GM18502 (cell line): ENCODE data around the gene OR2B6.
"Not testable (repeated sequence)": the region's sequence is repeated elsewhere in the genome, so short reads cannot be mapped to it uniquely, and the experiment has no call there.

Experiments
- ATAC-seq: cut with Tn5 transposase; IDR thresholded peaks from one replicate; pipeline ENCODE4 v1.9.1; 2021; ENCODE audit warnings: mild to moderate bottlenecking; ENCODE audit not compliant: unreplicated experiment, poor library complexity

OR2B6 gene

DNA sequence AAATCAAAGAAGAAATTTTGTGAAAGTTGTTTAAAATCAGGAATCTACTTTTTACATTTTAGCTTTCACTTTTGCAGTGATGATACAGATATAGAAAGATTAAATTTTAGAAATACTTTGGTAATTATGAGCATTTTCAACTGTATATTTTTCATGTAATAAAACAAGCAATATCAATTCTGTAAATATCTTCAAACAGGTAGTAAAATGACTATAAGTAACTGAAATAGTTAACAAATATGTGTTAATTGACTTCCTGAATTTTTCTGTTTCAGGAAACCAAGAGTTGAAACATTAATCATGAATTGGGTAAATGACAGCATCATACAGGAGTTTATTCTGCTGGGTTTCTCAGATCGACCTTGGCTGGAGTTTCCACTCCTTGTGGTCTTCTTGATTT, at the start of gene OR2B6:
OR2B6 (plus strand) TSS at position 301 of the 400 bp plus-strand sequence; CDS start at position 301, 0 bp downstream.
- ATAC-seq: no peak

DNA sequence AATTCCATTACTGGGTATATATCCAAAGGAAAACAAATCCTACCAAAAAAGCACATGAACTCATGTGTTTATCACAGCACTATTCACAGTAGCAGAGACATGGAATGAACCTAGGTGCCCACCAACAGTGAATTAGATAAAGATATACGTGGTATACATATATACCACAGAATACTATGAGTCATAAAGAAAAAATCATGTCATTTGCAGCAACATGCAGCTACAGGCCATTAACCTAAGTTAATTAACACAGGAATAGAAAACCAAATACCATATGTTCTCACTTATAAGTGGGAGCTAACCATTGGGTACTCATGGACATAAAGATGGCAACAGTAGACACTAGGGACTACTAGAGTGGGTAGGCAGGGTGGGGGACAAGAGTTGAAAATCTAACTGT, 49.0 kb upstream of the OR2B6 start:
- no peak for ATAC-seq

DNA sequence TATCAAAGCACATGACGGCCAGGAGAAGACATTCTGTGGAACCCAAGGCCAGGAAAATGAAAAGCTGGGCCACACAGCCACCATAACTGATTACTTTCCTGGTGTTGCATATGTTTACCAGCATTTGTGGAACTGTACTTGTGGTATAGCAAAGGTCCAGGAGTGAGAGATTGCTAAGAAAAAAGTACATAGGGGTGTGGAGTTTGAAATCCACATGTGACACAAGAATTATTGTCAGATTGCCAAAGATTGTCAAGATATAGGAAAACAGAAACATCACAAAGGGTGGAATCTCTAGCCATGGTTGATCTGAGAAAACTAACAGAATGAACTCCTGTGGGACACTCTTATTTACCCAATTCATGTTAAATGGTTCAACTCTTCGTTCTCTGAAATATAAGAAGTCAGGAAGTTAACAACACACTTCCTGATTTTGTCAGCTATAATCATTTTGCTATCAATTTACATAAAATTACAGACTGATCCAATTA, 45.0 kb upstream of the OR2B6 start, which contains the start of gene OR2B2:
OR2B2 (minus strand) TSS at position 441 of the 491 bp plus-strand sequence; CDS start at position 364, 77 bp downstream.
- no peak for ATAC-seq

DNA sequence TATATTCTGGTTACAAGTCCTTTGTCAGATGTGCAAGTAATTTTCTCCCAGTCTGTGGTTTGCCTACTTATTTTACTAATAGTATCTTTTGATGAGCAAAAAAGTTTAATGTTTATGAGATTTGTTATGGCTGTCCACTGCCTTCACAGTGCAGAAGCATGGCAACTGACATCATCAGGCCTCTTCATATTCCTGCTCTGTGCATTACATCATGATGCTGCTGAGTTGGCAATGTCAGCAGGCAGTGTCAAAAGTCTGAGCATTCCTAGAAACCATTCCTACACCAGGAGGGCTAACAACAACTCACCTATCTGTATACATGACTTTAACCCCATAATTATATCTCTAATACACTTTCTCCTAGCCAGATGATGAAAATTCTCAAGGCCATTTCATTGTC, 34.1 kb upstream of the OR2B6 start:
- no peak for ATAC-seq

DNA sequence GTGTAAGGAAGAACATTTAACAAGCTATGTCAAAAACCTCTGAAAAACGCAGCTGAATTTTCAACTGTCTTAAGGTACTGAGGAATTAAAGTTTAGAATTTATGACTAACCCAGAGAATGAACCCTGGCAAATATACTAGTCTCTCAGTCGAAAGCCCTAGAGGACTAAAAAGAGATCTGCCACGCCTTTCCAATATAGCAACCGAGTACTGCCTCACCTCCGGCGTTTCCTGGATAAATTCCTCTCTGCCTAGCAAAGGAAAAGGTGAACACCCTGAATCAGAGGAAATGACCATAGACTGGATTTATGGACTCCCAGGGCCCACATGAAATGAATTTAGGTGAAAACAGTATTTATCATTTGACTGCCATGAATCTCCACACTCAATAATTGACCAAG, 32.9 kb upstream of the OR2B6 start:
- no peak for ATAC-seq

DNA sequence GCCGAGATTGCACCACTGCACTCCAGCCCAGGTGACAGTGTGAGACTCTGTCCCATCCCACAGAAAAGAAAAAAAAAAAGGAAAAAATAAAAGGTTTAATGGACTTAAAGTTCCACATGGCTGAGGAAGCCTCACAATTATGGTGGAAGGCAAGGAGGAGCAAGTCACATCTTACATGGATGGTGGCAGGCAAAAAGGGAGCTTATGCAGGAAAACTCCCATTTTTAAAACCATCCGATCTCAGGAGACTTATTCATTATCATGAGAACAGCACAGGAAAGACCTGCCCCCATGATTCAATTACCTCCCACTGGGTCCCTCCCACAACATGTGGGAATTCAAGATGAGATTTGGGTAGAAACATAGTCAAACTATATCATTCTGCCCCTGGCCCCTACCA, 29.0 kb upstream of the OR2B6 start:
- not testable (repeated sequence) for ATAC-seq

DNA sequence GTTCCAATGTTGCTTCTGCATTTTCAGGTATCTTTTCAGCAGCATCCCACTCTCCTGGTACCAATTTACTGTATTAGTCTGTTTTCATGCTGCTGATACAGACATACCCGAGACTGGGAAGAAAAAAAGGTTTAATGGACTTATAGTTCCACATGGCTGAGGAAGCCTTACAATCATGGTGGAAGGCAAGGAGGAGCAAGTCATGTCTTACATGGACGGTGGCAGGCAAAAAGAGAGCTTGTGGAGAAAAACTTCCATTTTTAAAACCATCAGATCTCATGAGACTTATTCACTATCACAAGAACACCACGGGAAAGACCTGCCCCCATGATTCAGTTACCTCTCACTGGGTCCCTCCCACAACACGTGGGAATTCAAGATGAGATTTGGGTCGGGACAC, 27.1 kb upstream of the OR2B6 start:
- not testable (repeated sequence) for ATAC-seq

DNA sequence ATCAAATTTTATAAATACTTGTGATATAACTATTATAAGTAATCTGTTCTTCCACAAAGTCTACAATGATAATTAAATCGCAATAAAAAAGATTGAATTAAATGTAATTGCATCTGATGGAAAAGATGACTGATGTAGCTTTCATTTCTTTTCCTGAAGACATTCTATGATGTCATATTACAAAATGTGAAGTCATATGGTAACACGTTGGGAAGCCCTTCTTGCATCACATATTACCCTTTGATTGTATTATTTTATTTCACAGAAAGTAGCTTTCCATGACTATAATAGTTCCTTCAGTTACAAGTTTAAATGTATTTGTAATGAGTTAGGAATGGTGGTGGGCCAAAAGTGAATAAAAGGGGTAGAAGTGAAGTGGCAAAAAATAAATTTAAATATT, 25.8 kb upstream of the OR2B6 start:
- ATAC-seq: no peak

DNA sequence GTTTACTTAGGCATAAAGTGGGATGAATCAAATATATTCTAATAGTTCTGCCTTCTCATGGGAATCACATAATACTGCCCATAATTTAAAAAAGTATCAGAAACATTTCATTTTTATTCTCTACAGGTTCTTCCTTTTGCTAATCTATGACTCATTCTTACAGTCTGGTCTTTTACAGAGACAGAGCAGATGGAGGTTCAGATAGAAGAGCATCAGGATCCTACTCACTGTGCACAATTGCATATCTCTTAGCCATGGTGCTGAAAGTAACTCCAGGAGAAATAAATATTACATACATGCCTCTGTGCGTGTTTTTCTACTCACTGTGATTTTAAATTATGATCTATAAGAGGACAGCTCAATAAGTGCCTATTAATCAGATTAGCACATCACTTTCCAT, 16.3 kb upstream of the OR2B6 start:
- no peak for ATAC-seq

DNA sequence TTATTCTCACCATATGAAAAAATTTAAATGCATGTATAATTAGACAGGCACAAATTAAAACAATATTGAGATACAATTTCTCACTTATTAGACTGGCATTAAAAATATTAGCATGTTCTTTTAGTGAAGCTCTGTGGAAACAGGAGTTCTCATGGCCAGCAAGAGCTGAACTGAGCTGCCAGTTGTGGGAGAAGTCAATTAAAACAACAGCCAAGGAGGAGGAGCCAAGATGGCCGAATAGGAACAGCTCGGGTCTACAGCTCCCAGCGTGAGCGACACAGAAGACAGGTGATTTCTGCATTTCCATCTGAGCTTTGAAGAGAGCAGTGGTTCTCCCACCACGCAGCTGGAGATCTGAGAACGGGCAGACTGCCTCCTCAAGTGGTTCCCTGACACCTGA, 14.0 kb upstream of the OR2B6 start:
- ATAC-seq: not testable (repeated sequence)

DNA sequence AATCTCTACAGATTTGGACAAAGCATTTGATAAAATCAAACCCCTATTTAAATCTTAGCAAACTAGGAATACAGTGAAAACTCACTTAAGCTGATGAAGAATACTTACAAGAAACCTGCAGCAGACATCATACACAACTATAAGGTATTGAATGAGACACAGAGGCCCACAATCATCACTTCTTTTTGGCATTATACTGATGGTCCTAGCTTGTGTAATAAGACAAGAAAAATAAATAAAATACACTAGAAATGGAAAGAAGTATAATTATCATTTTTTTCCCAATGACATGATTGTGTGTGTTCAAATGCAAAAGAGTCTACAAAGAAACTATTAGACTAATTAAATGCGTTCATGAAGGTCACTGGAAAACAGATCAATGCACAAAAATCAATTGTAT, 8.8 kb upstream of the OR2B6 start:
- no peak for ATAC-seq

DNA sequence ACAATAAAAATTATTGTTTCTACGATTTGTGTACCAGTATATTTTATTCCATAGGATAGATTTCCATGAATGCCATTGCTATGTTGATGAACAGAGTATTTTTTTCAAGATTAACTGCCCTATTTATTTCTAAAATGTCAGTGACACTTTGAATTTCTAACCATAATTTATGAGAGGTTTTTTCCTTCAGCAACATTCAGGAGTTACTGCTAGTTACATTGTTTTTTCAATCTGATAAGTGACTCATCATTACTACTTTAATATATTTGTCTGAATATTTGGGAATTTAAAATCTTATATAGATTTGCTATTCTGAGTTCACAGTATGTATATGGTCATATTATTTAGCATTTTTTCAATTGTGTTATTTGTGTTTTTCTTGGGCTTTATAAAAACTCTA, 6.0 kb upstream of the OR2B6 start:
- ATAC-seq: no peak

DNA sequence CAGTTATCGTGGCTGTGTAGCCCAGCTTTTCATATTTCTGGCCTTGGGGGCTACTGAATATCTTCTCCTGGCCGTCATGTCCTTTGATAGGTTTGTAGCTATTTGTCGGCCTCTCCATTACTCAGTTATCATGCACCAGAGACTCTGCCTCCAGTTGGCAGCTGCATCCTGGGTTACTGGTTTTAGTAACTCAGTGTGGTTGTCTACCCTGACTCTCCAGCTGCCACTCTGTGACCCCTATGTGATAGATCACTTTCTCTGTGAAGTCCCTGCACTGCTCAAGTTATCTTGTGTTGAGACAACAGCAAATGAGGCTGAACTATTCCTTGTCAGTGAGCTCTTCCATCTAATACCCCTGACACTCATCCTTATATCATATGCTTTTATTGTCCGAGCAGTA, 475 bp downstream of the OR2B6 start:
- ATAC-seq: no peak

DNA sequence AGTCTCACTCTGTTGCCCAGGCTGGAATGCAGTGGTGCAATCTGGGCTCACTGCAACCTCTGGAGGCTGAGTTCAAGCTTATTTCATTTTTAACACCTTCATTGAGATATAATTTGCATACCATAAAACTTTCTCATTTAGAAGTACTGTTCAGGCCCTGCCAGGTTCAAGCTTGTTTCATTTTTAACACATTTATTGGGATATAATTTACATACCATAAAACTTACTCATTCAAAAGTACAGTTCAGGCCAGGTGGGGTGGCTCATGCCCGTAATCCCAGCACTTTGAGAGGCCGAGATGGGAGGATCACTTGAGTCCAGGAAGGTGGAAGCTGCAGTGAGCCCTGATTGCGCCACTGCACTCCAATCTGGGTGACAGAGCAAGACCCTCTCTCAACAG, 5.5 kb downstream of the OR2B6 start:
- ATAC-seq: no peak

DNA sequence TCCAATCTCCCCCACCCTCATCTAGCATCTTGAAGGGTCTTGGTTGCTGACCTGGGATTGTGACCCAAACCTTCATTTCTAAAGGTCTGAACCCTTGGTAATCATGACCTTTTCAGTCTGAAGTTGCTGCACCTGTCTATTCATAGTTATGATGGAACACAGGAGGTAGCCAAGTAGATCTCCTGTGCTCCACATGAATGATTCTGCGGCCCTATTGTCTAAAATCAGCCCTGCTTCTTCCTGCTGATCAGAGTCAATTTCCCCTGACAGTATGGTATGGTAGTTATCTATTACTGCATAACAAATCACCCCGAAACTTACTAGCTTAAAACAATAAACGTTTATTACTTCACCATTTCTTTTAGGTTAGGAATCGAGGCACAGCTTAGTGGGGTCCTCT, 9.0 kb downstream of the OR2B6 start:
- no peak for ATAC-seq

DNA sequence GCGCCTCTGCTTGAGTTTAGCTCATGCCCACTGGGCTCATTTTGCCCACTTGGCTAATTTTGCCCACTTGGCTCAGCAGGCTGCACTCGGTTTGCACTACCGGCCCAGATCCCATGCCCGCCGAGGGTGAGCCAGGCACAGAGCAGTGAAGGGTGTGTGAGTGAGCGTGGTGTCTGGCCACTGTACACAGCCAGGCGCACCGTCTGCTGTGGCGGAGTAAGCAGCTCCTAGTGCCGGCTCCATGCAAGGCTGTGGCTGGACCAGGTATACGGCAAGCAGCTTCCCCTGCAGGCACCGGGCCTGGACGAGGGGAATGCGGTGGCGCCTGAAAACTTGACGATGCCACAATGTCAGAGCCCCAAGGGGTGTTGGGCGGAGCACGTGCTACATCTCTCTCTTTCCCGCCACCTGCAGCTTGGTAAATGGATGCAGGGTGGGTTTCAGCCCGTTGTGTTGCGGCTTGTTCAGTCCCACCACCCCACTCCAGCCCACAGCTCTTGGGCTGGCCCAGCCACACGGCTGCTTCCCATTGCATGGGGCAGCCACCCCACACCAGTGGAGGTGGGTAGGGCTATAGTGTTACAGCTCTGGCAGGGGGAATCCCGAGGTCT, 9.9 kb downstream of the OR2B6 start:
- no peak for ATAC-seq

DNA sequence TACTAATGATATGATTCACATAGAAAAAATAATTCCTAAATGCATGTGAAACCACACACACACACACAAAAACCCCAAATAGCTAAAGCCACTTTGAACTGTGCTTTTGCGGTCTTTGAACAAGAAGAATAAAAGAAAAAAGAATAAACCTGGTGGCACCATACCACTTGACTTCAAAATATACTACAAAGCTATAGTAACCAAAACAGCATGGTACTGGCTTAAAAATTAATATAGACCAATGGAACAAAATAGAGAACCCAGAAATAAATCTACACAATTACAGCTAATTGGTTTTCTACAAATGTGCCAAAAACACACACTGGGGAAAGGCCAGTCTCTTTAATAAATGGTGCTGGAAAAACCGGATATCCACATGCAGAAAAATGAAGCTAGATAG, 13.4 kb downstream of the OR2B6 start:
- ATAC-seq: no peak

DNA sequence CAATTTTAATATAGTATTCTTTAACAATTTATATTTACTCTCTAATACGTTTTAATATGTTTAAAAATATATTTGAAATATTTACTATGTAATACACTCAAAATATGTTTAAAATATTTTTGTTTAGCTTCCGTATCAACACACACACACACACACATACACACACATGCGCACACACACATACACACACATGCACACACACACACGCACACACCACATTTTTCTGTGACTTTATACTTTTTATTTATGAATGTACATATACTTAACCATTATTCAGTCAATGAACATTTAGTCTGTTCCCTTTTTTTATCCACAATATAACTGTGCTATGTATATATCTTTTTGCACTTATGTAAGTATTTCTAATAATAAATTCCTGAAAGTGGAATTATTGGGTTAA, 15.7 kb downstream of the OR2B6 start:
- no peak for ATAC-seq

DNA sequence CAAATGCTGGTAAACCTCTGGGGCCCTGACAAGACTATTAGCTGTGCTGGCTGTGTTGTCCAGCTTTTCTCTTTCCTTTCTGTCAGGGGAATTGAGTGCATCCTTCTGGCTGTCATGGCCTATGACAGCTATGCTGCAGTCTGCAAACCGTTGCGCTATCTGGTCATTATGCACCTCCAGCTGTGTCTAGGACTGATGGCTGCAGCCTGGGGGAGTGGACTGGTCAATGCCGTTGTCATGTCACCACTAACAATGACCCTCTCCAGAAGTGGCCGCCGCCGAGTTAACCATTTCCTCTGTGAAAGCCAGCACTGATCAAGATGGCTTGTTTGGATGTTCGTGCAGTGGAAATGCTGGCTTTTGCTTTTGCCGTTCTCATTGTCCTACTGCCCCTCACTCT, 20.3 kb downstream of the OR2B6 start:
- no peak for ATAC-seq

DNA sequence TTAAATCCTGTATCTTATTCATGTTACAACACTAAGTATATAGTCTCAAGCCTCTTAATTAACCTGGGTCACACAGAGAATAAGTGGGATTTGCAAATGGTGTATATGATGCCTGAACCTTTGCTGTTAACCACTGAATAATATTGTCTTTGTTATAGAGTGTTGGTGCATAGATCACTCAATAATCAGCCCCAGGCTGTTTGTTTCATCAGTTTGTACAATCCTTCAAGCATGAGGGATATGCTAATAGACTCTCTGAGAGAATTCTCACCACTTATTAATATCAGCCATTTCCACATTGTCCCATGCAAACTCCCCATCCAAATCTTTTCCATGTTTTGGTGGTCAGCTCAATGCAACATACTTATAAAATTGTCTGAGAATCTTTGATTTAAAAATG, 21.7 kb downstream of the OR2B6 start:
- no peak for ATAC-seq

DNA sequence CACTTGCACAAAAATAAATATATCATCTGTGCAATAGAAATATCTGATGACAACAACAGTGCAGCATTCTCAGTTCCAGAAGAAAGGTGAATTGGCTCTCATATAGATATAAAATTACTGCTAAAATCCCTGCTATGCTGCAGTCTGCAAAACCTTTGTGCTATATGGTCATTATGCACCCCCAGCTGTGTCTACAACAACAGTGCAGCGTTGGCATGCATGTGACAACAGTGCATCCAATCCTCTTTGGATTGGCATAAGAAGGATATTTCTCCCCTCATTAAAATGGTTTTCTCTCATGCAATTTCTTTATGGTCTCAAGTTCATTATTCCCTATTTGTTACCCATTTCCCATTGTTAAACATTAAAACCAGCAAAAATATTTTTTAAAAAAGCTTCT, 23.1 kb downstream of the OR2B6 start:
- ATAC-seq: no peak

DNA sequence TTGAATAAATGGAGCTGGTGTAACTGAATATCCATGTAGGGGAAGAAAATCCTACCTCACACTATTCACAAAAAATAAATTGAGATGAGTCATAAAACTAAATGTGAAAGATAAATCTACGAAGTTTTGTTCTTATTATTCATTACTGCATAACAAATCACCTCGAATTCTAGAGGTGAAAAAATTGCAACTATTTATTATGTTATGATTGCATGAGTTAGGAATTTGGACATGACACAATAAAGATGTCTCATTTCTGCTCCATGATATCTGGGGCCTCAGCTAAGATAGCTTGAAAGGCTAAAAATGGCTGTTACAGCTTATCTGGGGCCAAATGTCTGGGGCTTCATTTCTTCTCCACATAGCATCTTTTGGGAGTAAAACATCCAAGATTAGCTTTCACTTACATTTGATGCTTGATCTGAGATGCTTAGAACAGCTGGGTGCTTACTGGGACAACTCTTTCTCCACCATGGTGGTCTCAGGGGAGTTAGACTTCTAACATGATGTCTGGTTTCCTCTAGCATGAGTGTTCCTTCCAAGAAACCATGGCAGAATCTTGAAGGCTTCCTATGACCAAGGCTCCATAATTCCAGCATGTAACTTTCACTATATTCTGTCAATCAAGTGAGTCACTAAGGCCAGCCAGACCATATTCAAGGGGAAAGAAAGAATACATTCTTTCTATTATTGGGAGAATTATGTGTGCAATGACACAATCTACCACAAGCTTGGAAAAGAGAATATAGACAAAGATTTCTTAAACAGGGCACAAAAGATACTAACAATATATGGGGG, 30.1 kb downstream of the OR2B6 start:
- no peak for ATAC-seq
